GM12878 (cell line): ENCODE measurements around the gene DLG2.

Source experiments
- EP300 ChIP-seq, 2 experiments: fragments of 150-350 bp in 1 of 2; IDR thresholded peaks; 2 replicates each; pipeline ENCODE4 v1.6.1; 2011 to 2012; ENCODE audit warnings: low read depth in 2 of 2, low read length in 2 of 2, borderline replicate concordance in 1 of 2, improper control_type of control experiment in 1 of 2, inconsistent platforms in 1 of 2; ENCODE audit not compliant: control insufficient read depth in 1 of 2
- IKZF2 ChIP-seq, 2 experiments: fragments of 450-650 bp; IDR thresholded peaks; 2 replicates each; pipeline ENCODE4 v1.6.1; 2017; ENCODE audit warnings: mild to moderate bottlenecking in 2 of 2, moderate library complexity in 2 of 2
- PAX8 ChIP-seq: fragments of 450-650 bp; IDR thresholded peaks from 2 replicates; pipeline ENCODE4 v1.6.1; 2017; ENCODE audit warnings: mild to moderate bottlenecking, moderate library complexity
- POLR2A ChIP-seq: IDR thresholded peaks from 2 replicates; pipeline ENCODE4 v1.6.1; 2011; ENCODE audit warnings: low read depth, mild to moderate bottlenecking, low read length
- POLR2AphosphoS5 ChIP-seq: IDR thresholded peaks from 2 replicates; pipeline ENCODE4 v1.6.1; 2011; ENCODE audit warnings: mild to moderate bottlenecking, low read length, inconsistent platforms
- TF ChIP-seq, protein P1 (sequence below), 3 experiments: IDR thresholded peaks in 2 of 3; conservative IDR thresholded peaks in 1 of 3; 2 replicates each; pipeline ENCODE4 v1.5.1; 2011; ENCODE audit warnings: low read depth in 3 of 3, low read length in 3 of 3, mild to moderate bottlenecking in 3 of 3, control low read depth in 2 of 3, moderate library complexity in 2 of 3, inconsistent platforms in 1 of 3, mixed read lengths in 1 of 3; ENCODE audit not compliant: control insufficient read depth in 2 of 3, insufficient read depth in 1 of 3; ENCODE audit errors: extremely low read depth in 1 of 3

DNA sequence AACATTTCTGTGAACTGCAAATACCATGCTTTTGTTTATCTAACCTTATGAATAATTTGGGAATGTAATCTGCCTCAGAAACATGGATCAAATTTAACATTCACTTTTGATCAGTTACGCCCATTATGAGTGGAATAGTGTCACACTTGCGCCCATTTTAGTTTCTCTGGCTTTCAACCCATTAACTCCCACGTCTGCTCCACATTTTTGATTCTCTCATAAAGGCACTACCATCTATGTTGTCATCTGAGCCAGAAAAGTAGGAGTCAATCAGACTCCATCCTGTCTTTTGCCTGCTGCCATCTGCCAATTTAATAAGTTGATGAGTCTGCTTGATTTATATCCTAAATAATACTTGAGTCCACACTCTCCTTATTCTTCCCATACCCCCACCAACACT lies 1090.7 kb downstream of the DLG2 start:
- TF ChIP-seq IKZF2 (IDR thresholded peaks at IDR 0.05) (no peak), PAX8 (no peak), POLR2AphosphoS5 (no peak), POLR2A (no peak), EP300 (IDR thresholded peaks at IDR 0.05; ENCODE audit: borderline replicate concordance in 1 of 2, control insufficient read depth in 1 of 2, low read depth in 2 of 2, low read length in 2 of 2) (no peak)
- TF ChIP-seq, protein P1, sequence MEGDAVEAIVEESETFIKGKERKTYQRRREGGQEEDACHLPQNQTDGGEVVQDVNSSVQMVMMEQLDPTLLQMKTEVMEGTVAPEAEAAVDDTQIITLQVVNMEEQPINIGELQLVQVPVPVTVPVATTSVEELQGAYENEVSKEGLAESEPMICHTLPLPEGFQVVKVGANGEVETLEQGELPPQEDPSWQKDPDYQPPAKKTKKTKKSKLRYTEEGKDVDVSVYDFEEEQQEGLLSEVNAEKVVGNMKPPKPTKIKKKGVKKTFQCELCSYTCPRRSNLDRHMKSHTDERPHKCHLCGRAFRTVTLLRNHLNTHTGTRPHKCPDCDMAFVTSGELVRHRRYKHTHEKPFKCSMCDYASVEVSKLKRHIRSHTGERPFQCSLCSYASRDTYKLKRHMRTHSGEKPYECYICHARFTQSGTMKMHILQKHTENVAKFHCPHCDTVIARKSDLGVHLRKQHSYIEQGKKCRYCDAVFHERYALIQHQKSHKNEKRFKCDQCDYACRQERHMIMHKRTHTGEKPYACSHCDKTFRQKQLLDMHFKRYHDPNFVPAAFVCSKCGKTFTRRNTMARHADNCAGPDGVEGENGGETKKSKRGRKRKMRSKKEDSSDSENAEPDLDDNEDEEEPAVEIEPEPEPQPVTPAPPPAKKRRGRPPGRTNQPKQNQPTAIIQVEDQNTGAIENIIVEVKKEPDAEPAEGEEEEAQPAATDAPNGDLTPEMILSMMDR (IDR thresholded peaks at IDR 0.05 in 2 of 3, conservative IDR thresholded peaks at IDR 0.05 in 1 of 3; ENCODE audit: control insufficient read depth in 2 of 3, extremely low read depth in 1 of 3, insufficient read depth in 1 of 3, low read depth in 3 of 3, low read length in 3 of 3): no peak
